Karpas-422 (cell line): ENCODE measurements around the gene PVALEF. TPM values are rescaled to one million over a fixed set of nuclear protein-coding genes. Genes with fewer than 3 reads are reported as not detected.

Experiments
- DNase-seq: peaks from one replicate; pipeline ENCODE4 v3.0.0-alpha.2; 2015
- H2AFZ ChIP-seq: fragments of 200-600 bp; sonication (generic); 2 replicates; pipeline ENCODE4 v1.6.1; 2014; ENCODE audit warnings: antibody characterized with exemption, low read length, mixed read lengths
- H3K27ac ChIP-seq: fragments of 200-600 bp; sonication (generic); 2 replicates; pipeline ENCODE4 v1.5.1; 2014; ENCODE audit warnings: mild to moderate bottlenecking, low read length, moderate library complexity
- H3K27me3 ChIP-seq: fragments of 200-600 bp; sonication (generic); 2 replicates; pipeline ENCODE4 v1.6.1; 2014; ENCODE audit warnings: low read length, mixed read lengths
- H3K36me3 ChIP-seq: fragments of 200-600 bp; sonication (generic); 2 replicates; pipeline ENCODE4 v1.6.1; 2014; ENCODE audit warnings: low read length, mixed read lengths; ENCODE audit not compliant: insufficient read depth
- H3K4me1 ChIP-seq: fragments of 200-600 bp; sonication (generic); 2 replicates; pipeline ENCODE4 v1.6.1; 2014; ENCODE audit warnings: mild to moderate bottlenecking, low read length, mixed read lengths
- H3K4me2 ChIP-seq: fragments of 200-600 bp; sonication (generic); 2 replicates; pipeline ENCODE4 v1.6.1; 2014; ENCODE audit warnings: low read length, low read depth, mild to moderate bottlenecking; ENCODE audit not compliant: poor library complexity, severe bottlenecking
- H3K4me3 ChIP-seq: fragments of 200-600 bp; sonication (generic); 2 replicates; pipeline ENCODE4 v1.5.1; 2014; ENCODE audit warnings: mild to moderate bottlenecking, antibody characterized with exemption, low read length, mixed read lengths
- H3K79me2 ChIP-seq: fragments of 200-600 bp; sonication (generic); 2 replicates; pipeline ENCODE4 v1.6.1; 2014; ENCODE audit warnings: mild to moderate bottlenecking, low read length, mixed read lengths
- H3K9ac ChIP-seq: fragments of 200-600 bp; sonication (generic); 2 replicates; pipeline ENCODE4 v1.6.0; 2014; ENCODE audit warnings: low read length
- H3K9me2 ChIP-seq: fragments of 200-600 bp; sonication (generic), shearing (Covaris generic); replicated peaks from 2 replicates; pipeline ENCODE4 v1.6.0; 2014; ENCODE audit warnings: mild to moderate bottlenecking, low read length, moderate library complexity; ENCODE audit not compliant: insufficient read depth
- H3K9me3 ChIP-seq: fragments of 300-700, 200-600 bp; sonication (generic); 2 replicates; pipeline ENCODE4 v1.6.1; 2014; ENCODE audit warnings: low read length, mixed read lengths
- H4K20me1 ChIP-seq: fragments of 200-600 bp; sonication (generic); 2 replicates; pipeline ENCODE4 v1.6.1; 2014; ENCODE audit warnings: mild to moderate bottlenecking, antibody characterized with exemption, low read length, low read depth; ENCODE audit not compliant: insufficient read depth
- total RNA-seq: library from RNA; depleted of rRNA; stranded (reverse); fragments of >200 nt; shearing (Covaris generic); gene quantifications from 2 replicates; pipeline ENCODE4 v1.2.3, GENCODE V29; 2014; ENCODE audit warnings: low replicate concordance

PVALEF gene
- total RNA-seq, 1 experiment from 2014 or later, result not detected

- H3K4me2 ChIP-seq, result no peak overlapping the region
- no peak overlapping the region for H2AFZ ChIP-seq
- DNase-seq, result no peak
- H3K27ac ChIP-seq, result no peak overlapping the region
- H3K4me3 ChIP-seq, result no peak overlapping the region
- H3K27me3 ChIP-seq, result no peaks in the 10 kb centered on the region
- no peaks in the 10 kb centered on the region for H3K9me3 ChIP-seq
- H3K9ac ChIP-seq, result no peak overlapping the region
- no peaks in the 10 kb centered on the region for H4K20me1 ChIP-seq
- H3K9me2 ChIP-seq, result no peaks in the 10 kb centered on the region
- H3K79me2 ChIP-seq, result no peaks in the 10 kb centered on the region
- H3K4me1 ChIP-seq, result no peaks in the 10 kb centered on the region
- no peaks in the 10 kb centered on the region for H3K36me3 ChIP-seq
Observed at GRCh38 chr17:81186203-81186602, 20.9 kb downstream of the PVALEF start.

GRCh38 chr17:81187120-81187519 is 21.8 kb downstream of the PVALEF start:
- Histone ChIP-seq H3K4me2 (no peak overlapping the region), H4K20me1 (no peaks in the 10 kb centered on the region), H3K9me3 (no peaks in the 10 kb centered on the region), H3K4me1 (no peaks in the 10 kb centered on the region), H3K9ac (no peak overlapping the region), H3K27ac (no peak overlapping the region), H3K79me2 (no peaks in the 10 kb centered on the region), H3K9me2 (no peaks in the 10 kb centered on the region), H2AFZ (no peak overlapping the region), H3K36me3 (no peaks in the 10 kb centered on the region), H3K4me3 (no peak overlapping the region), H3K27me3 (no peaks in the 10 kb centered on the region)
- no peak for DNase-seq

- no peaks in the 10 kb centered on the region for H3K79me2 ChIP-seq
- H3K4me2 ChIP-seq, result no peak overlapping the region
- H3K9ac ChIP-seq, result no peak overlapping the region
- no peak overlapping the region for H2AFZ ChIP-seq
- no peaks in the 10 kb centered on the region for H3K4me1 ChIP-seq
- no peaks in the 10 kb centered on the region for H3K27me3 ChIP-seq
- no peak overlapping the region for H3K27ac ChIP-seq
- H4K20me1 ChIP-seq, result no peaks in the 10 kb centered on the region
- no peaks in the 10 kb centered on the region for H3K9me2 ChIP-seq
- no peak for DNase-seq
- no peaks in the 10 kb centered on the region for H3K36me3 ChIP-seq
- H3K4me3 ChIP-seq, result no peak overlapping the region
- no peaks in the 10 kb centered on the region for H3K9me3 ChIP-seq
Observed at GRCh38 chr17:81187586-81188490, 22.5 kb downstream of the PVALEF start.

GRCh38 chr17:81188491-81188840 is 23.2 kb downstream of the PVALEF start:
- Histone ChIP-seq H3K4me1 (no peaks in the 10 kb centered on the region), H4K20me1 (no peaks in the 10 kb centered on the region), H3K79me2 (no peaks in the 10 kb centered on the region), H3K9ac (no peak overlapping the region), H3K9me3 (no peaks in the 10 kb centered on the region), H3K4me2 (no peak overlapping the region), H3K27me3 (no peaks in the 10 kb centered on the region), H3K4me3 (no peak overlapping the region), H3K27ac (no peak overlapping the region), H2AFZ (no peak overlapping the region), H3K36me3 (no peaks in the 10 kb centered on the region), H3K9me2 (no peaks in the 10 kb centered on the region)
- no peak for DNase-seq

- H3K27me3 ChIP-seq, result no peaks in the 10 kb centered on the region
- DNase-seq, result no peak
- H2AFZ ChIP-seq, result no peak overlapping the region
- H3K4me2 ChIP-seq, result no peak overlapping the region
- no peaks in the 10 kb centered on the region for H3K4me1 ChIP-seq
- no peak overlapping the region for H3K27ac ChIP-seq
- no peaks in the 10 kb centered on the region for H3K9me2 ChIP-seq
- no peak overlapping the region for H3K9ac ChIP-seq
- no peaks in the 10 kb centered on the region for H3K36me3 ChIP-seq
- H3K4me3 ChIP-seq, result no peak overlapping the region
- H3K9me3 ChIP-seq, result no peaks in the 10 kb centered on the region
- no peaks in the 10 kb centered on the region for H4K20me1 ChIP-seq
- H3K79me2 ChIP-seq, result no peaks in the 10 kb centered on the region
Observed at GRCh38 chr17:81189016-81189415, 23.7 kb downstream of the PVALEF start.

GRCh38 chr17:81189670-81190530 is 24.6 kb downstream of the PVALEF start:
- Histone ChIP-seq H2AFZ (no peak overlapping the region), H4K20me1 (no peaks in the 10 kb centered on the region), H3K4me1 (no peaks in the 10 kb centered on the region), H3K9ac (no peak overlapping the region), H3K79me2 (no peaks in the 10 kb centered on the region), H3K36me3 (no peaks in the 10 kb centered on the region), H3K9me2 (no peaks in the 10 kb centered on the region), H3K27me3 (no peaks in the 10 kb centered on the region), H3K4me2 (no peak overlapping the region), H3K9me3 (no peaks in the 10 kb centered on the region), H3K27ac (no peak overlapping the region), H3K4me3 (no peak overlapping the region)
- no peak for DNase-seq

- Histone ChIP-seq H3K4me3 (no peak overlapping the region), H3K9ac (no peak overlapping the region), H3K4me2 (no peak overlapping the region), H3K9me2 (no peaks in the 10 kb centered on the region), H4K20me1 (no peaks in the 10 kb centered on the region), H3K9me3 (no peaks in the 10 kb centered on the region), H3K4me1 (no peaks in the 10 kb centered on the region), H3K27ac (no peak overlapping the region), H3K36me3 (no peaks in the 10 kb centered on the region), H3K79me2 (no peaks in the 10 kb centered on the region), H2AFZ (no peak overlapping the region), H3K27me3 (no peaks in the 10 kb centered on the region)
- DNase-seq, result no peak
Observed at GRCh38 chr17:81190591-81190990, 25.3 kb downstream of the PVALEF start.

- H3K36me3 ChIP-seq, result no peaks in the 10 kb centered on the region
- no peaks in the 10 kb centered on the region for H3K4me1 ChIP-seq
- no peaks in the 10 kb centered on the region for H3K27me3 ChIP-seq
- no peaks in the 10 kb centered on the region for H3K9me2 ChIP-seq
- no peak overlapping the region for H3K9ac ChIP-seq
- H2AFZ ChIP-seq, result no peak overlapping the region
- H3K4me2 ChIP-seq, result no peak overlapping the region
- no peak for DNase-seq
- H3K9me3 ChIP-seq, result no peaks in the 10 kb centered on the region
- no peak overlapping the region for H3K4me3 ChIP-seq
- H4K20me1 ChIP-seq, result no peaks in the 10 kb centered on the region
- no peaks in the 10 kb centered on the region for H3K79me2 ChIP-seq
- H3K27ac ChIP-seq, result no peak overlapping the region
Observed at GRCh38 chr17:81191116-81191515, 25.8 kb downstream of the PVALEF start.
